ENCODE data around the gene NFX1.
A peak's percentile ranks its signal among the peaks of the same experiment; 100 is the strongest.

Gene NFX1
- long read RNA-seq, donor 1, full-length matches to known transcripts = 2 of 16 reads
- long read RNA-seq, donor 1, partial matches to known transcripts = 14 of 16 reads
- long read RNA-seq, donor 1, other reads (novel, unspliced or antisense) = 0 of 16 reads
- long read RNA-seq, donor 2, partial matches to known transcripts = 5 of 5 reads
- long read RNA-seq, donor 2, other reads (novel, unspliced or antisense) = 0 of 5 reads
- long read RNA-seq, donor 3, partial matches to known transcripts = 0 of 1 reads
- long read RNA-seq, donor 3, other reads (novel, unspliced or antisense) = 0 of 1 reads
- long read RNA-seq, donor 4, partial matches to known transcripts = 0 of 1 reads
- long read RNA-seq, donor 4, other reads (novel, unspliced or antisense) = 0 of 1 reads
- long read RNA-seq, donor 5, full-length matches to known transcripts = 1 of 1 reads
- long read RNA-seq, donor 5, partial matches to known transcripts = 0 of 1 reads
- long read RNA-seq, donor 5, other reads (novel, unspliced or antisense) = 0 of 1 reads
- long read RNA-seq, donor 6, partial matches to known transcripts = 13 of 13 reads
- long read RNA-seq, donor 6, other reads (novel, unspliced or antisense) = 0 of 13 reads
- long read RNA-seq, donor 7, partial matches to known transcripts = 0 of 1 reads
- long read RNA-seq, donor 7, other reads (novel, unspliced or antisense) = 0 of 1 reads
- long read RNA-seq, donor 8, full-length matches to known transcripts = 6 of 6 reads
- long read RNA-seq, donor 8, partial matches to known transcripts = 0 of 6 reads
- long read RNA-seq, donor 8, other reads (novel, unspliced or antisense) = 0 of 6 reads

DNA sequence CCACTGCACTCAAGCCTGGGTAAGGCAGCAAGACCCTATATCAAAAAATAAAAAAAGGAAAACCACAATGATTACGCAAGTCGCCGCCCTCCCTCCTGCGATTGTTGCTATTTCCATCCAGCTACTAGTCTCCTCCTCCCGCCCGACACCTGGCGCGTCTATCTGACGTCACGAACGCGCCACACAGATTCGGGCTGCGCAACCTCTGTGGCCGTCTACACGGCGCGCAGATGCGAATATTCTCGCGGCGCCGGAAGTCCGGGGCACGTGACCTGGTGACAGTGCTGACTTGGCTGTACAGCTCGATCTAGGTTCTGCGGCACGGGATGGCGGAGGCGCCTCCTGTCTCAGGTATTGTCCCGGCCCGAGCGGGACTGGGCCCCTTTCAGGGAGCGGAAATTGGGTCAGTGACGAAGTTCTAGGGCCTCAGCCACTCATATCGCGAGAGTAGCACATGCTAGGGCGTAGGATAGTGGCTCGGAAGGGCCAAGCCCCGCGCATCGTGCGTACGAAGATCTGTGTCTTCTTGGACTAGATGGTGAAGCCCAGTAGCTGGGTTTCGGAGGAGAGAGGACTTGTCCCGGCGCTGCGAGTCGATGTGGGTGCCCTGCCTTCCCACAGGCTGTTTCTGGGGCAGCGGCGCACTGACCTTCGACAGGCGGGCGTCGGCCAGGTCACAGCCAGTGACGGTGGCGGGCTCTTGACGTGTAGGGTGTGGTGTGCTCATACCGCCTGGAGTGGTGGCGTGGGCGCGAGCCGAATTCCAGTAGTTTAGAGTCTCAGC is at the start of gene NFX1:
Gene NFX1 (plus strand): TSS at position 270 of the 784 bp plus-strand sequence. CDS start 57 bp downstream, at position 327.
- DNase-seq = peak; percentile 97

DNA sequence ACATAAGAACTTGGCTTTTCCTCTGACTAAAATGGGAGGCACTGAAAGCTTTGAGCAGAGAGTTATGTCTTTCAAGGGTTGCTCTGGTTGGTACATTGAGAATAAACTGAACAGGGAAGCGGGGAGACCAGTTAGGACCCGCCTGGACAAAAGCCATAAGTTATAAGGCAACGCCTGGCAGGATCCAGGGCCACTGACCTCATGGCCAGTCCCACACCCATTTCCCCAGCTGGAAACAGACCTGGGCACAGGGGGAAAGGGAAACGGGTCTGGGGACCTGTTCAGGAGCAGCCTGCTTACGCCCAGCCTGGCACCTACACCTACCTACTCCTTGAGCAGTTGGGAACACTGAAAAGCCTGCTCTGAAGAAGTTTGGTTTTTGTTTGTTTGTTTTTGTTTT is 49.0 kb upstream of the NFX1 start:
- DNase-seq = no peak

DNA sequence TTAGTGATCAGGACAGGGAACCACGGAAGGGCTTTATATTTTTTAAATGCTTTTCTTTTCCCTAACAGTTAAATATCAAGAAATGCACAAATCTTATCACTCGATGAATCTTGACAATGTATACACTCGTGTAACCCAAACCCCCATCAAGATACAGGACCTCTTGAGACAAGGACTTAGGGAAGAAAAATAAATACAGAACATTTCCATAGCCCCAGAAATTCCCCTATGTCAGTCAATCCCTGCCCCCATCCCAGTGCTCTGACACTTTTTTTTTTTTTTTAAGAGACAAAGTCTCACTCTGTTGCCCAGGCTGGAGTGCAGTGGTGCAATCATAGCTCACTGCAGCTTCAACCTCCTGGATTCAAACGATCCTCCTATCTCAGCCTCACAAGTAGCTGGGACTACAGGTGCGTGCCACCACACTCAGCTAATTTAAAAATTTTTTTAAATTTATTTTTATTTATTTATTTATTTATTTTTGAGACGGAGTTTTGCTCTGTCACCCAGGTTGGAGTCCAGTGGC is 47.6 kb upstream of the NFX1 start:
- no peak for DNase-seq

- DNase-seq = no peak
These were observed 46.1 kb upstream of the NFX1 start for GRCh38 chr9:33244137-33244784.

GRCh38 chr9:33245341-33245740 is 45.0 kb upstream of the NFX1 start:
- DNase-seq = no peak

GRCh38 chr9:33246269-33246860 is 44.0 kb upstream of the NFX1 start:
- no peak for DNase-seq

DNA sequence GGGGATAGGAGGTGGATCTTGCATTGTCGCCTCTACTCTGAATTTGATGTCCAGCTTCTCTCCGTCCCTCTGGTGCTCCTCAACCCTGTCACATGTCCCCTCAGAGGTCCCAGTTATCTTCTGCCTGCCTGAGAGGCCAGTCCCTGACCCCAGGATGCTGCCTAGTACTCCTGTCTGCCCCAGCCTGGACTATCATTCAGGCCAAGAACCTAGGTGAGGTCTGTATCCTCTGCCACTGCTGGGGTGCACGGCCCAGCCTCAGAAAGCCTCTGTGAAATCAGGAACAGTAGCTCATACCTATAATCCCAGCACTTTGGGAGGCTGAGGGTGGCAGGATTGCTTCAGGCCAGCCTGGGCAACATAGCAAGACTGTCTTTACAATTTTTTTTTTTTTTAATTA is 41.7 kb upstream of the NFX1 start:
- no peak for DNase-seq

DNA sequence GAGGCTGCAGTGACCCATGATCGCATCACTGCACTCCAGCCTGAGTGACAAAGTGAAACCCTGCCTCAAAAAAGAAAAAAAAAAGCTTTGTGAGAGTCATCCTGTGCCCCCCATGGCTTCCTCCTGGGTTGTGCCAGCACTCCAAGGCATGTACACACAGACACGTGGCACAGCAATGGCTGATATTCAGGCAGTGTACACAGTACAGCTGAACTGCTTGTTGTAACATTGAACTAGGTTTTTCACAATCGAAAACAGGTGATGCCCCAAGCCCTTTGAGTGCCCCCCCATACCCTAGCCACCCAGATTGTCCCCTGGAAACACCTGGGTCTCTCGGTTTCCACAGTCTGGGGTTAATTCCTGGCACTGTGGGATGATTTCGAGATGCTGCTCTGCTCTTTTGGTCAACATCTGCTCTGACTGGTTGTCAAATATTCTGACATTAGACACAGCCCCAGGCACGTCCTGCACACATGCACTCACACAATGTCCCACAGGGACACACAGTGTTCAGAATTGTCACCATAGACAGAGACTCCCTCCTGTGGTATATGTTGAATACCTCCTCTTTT is 41.1 kb upstream of the NFX1 start:
- DNase-seq = no peak

DNA sequence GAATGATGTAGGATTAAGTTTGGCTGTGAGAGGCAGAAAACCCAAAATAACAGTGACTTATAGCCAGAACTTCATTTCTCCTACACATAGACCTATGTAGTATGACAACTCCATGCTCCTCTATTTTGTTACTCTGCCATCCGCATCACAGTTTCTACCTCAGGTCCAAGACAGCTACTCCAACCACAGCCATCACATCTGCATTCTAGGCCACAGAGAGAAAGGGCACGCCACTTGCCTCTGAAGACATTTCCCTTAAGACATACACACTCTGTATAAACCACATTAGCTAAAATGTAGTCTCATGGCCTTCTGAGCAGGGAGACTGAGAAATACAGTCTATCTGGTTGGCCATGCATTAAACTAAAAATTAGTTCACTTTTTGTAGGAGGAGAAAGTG is 40.3 kb upstream of the NFX1 start:
- no peak for DNase-seq

GRCh38 chr9:33250458-33250995 is 39.8 kb upstream of the NFX1 start:
- no peak for DNase-seq

DNA sequence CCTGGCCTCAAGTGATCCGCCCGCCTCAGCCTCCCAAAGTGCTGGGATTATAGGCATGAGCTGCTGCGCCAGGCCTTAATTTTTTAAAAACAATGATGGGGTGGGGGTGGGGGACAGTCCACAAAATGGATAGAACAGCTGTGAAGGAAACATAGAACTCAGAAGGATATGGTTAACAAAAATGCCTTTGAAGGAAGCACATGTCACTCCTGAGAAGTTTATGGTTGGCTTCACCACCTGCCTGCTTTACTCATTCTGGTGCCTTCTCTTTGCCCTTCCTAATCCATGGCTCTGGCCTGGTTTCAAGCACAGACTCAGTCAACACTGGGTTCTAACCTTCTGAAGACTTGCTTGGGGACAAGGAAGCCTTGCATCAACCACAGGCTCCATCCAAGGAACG is 36.1 kb upstream of the NFX1 start:
- no peak for DNase-seq

GRCh38 chr9:33255014-33255413 is 35.3 kb upstream of the NFX1 start:
- DNase-seq = no peak

- no peak for DNase-seq
These were observed 34.8 kb upstream of the NFX1 start for GRCh38 chr9:33255471-33255870.

DNA sequence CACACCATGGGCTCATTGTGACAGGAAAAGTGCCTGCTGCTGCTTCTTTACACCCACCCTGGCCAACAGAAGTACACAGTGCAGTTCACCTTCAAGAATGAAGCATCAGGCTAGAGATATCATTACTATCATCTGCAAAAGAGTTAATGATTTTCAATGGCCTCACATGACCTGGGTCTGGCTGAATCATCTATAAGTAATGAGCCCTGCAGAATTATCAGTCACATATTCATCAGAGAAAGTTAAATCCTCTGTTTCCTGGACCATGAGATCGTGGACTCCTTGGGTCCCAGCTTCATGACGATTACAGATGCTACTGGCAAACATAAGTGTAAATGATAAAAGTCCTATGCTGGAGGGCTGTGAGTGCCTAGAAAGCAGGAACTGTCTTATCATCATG is 34.1 kb upstream of the NFX1 start:
- no peak for DNase-seq

- DNase-seq = no peak
These were observed 33.0 kb upstream of the NFX1 start for GRCh38 chr9:33257276-33257675.

DNA sequence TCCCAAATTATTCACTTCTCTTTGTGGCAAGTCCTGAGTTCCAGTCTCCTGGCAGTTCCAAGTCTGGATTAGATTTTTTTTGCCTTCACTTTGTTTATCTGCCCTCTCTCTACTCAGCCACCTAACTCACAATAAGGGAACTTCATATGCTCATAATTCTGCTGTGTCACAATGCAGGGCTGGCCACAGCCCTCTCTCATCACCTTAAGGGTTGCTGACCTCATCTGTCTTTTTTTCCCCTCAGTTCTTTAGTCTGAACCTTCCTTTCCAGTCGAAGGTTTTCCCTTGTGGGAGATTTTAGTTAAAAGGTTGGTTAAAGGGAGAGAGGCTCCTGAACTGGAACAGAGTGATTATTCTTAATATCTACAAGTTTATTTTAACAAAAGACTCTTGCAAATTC is 29.9 kb upstream of the NFX1 start:
- no peak for DNase-seq

GRCh38 chr9:33263131-33264002 is 26.9 kb upstream of the NFX1 start:
- DNase-seq = peak; percentile 73

- no peak for DNase-seq
These were observed 26.3 kb upstream of the NFX1 start for GRCh38 chr9:33264003-33264472.

DNA sequence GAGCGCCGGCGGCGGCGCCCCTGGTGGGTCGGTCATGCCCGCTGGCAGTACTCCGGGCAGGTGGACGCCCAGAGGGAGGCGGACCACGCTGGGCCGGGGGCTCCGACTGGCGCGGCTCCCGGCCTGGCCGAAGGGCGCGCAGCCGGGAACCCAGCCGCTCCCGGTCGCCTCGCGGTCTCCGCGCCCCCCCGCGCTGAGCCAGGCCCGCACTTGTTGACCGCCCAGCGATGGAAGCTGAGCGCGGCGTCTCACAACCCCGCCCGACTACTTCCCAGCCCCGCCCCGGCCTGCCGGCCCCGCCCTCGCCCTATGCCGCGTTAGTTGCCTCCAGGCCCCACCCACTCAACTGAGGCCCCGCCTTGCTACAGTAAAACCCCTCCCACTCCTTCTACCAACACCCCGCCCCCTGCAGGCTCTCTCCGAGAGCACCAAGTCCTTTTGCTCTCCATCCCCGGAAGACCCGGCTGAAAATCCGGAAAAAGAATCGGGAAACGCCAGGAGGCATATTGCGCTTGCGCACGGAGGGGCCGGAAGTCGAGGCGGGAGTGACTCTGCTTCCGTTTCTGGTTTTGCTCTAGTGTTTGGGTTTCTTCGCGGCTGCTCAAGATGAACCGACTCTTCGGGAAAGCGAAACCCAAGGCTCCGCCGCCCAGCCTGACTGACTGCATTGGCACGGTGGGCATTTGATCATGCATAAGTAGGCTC is 25.7 kb upstream of the NFX1 start, which contains the start of the genes BAG1 and CHMP5:
Gene BAG1 (minus strand): TSS at position 236 of the 705 bp plus-strand sequence.
Gene CHMP5 (plus strand): TSS at position 577 of the 705 bp plus-strand sequence. CDS start 30 bp downstream, at position 607.
- peak; percentile 89 for DNase-seq
